ENCODE measurements around the gene ZNF710.

Gene ZNF710

GRCh38 chr15:90049666-90050604, 48.8 kb downstream of the ZNF710 start:
- no peak overlapping the region for H3K27ac ChIP-seq (ENCODE audit: low read length)
- H3K4me1 ChIP-seq (ENCODE audit: control insufficient read depth, insufficient read depth, low read length), result peaks cover 34% of the 10 kb centered on the region
- peak overlapping the region in 1 of 2 donors; percentile 9 for H3K9ac ChIP-seq (ENCODE audit: low read length in 2 of 2)

GRCh38 chr15:90051874-90052273, 50.8 kb downstream of the ZNF710 start:
- H3K27me3 ChIP-seq (ENCODE audit: control insufficient read depth in 1 of 2, insufficient read depth in 2 of 2, low read length in 2 of 2), result no peaks in the 10 kb centered on the region
- peaks cover 24% of the 10 kb centered on the region for H3K4me1 ChIP-seq (ENCODE audit: control insufficient read depth, insufficient read depth, low read length)
- H3K9ac ChIP-seq (ENCODE audit: low read length in 2 of 2), result no peak overlapping the region
- no peaks in the 10 kb centered on the region for H3K36me3 ChIP-seq (ENCODE audit: control insufficient read depth in 2 of 2, insufficient read depth in 2 of 2, low read length in 2 of 2)
- H3K4me3 ChIP-seq (ENCODE audit: low read length in 2 of 2), result no peak overlapping the region
- no peak overlapping the region for H3K27ac ChIP-seq (ENCODE audit: low read length)
- H3K9me3 ChIP-seq (ENCODE audit: control insufficient read depth in 2 of 2, low read length in 2 of 2), result no peaks in the 10 kb centered on the region

More at GRCh38 chr15:90049666-90050604, 48.8 kb downstream of the ZNF710 start:
- Histone ChIP-seq H3K9me3 (ENCODE audit: control insufficient read depth in 2 of 2, low read length in 2 of 2) (no peaks in the 10 kb centered on the region), H3K36me3 (ENCODE audit: control insufficient read depth in 2 of 2, insufficient read depth in 2 of 2, low read length in 2 of 2) (no peaks in the 10 kb centered on the region), H3K27me3 (ENCODE audit: control insufficient read depth in 1 of 2, insufficient read depth in 2 of 2, low read length in 2 of 2) (no peaks in the 10 kb centered on the region), H3K4me3 (ENCODE audit: low read length in 2 of 2) (no peak overlapping the region)

- Histone ChIP-seq H3K9ac (ENCODE audit: low read length in 2 of 2) (no peak overlapping the region), H3K4me1 (ENCODE audit: control insufficient read depth, insufficient read depth, low read length) (peaks cover 10% of the 10 kb centered on the region)
Measured at GRCh38 chr15:90053685-90054466, 52.8 kb downstream of the ZNF710 start.

GRCh38 chr15:90054618-90055097, 53.5 kb downstream of the ZNF710 start:
- Histone ChIP-seq H3K9me3 (ENCODE audit: control insufficient read depth in 2 of 2, low read length in 2 of 2) (no peaks in the 10 kb centered on the region), H3K4me3 (ENCODE audit: low read length in 2 of 2) (no peak overlapping the region), H3K27me3 (ENCODE audit: control insufficient read depth in 1 of 2, insufficient read depth in 2 of 2, low read length in 2 of 2) (no peaks in the 10 kb centered on the region), H3K9ac (ENCODE audit: low read length in 2 of 2) (no peak overlapping the region), H3K4me1 (ENCODE audit: control insufficient read depth, insufficient read depth, low read length) (peaks cover 11% of the 10 kb centered on the region), H3K36me3 (ENCODE audit: control insufficient read depth in 2 of 2, insufficient read depth in 2 of 2, low read length in 2 of 2) (no peaks in the 10 kb centered on the region), H3K27ac (ENCODE audit: low read length) (no peak overlapping the region)

More at GRCh38 chr15:90053685-90054466, 52.8 kb downstream of the ZNF710 start:
- Histone ChIP-seq H3K27me3 (ENCODE audit: control insufficient read depth in 1 of 2, insufficient read depth in 2 of 2, low read length in 2 of 2) (no peaks in the 10 kb centered on the region), H3K36me3 (ENCODE audit: control insufficient read depth in 2 of 2, insufficient read depth in 2 of 2, low read length in 2 of 2) (no peaks in the 10 kb centered on the region), H3K4me3 (ENCODE audit: low read length in 2 of 2) (no peak overlapping the region), H3K27ac (ENCODE audit: low read length) (no peak overlapping the region), H3K9me3 (ENCODE audit: control insufficient read depth in 2 of 2, low read length in 2 of 2) (no peaks in the 10 kb centered on the region)

- Histone ChIP-seq H3K9me3 (ENCODE audit: control insufficient read depth in 2 of 2, low read length in 2 of 2) (no peaks in the 10 kb centered on the region), H3K4me3 (ENCODE audit: low read length in 2 of 2) (no peak overlapping the region), H3K27me3 (ENCODE audit: control insufficient read depth in 1 of 2, insufficient read depth in 2 of 2, low read length in 2 of 2) (no peaks in the 10 kb centered on the region), H3K27ac (ENCODE audit: low read length) (no peak overlapping the region), H3K9ac (ENCODE audit: low read length in 2 of 2) (no peak overlapping the region), H3K36me3 (ENCODE audit: control insufficient read depth in 2 of 2, insufficient read depth in 2 of 2, low read length in 2 of 2) (no peaks in the 10 kb centered on the region), H3K4me1 (ENCODE audit: control insufficient read depth, insufficient read depth, low read length) (peaks cover 5% of the 10 kb centered on the region)
Measured at GRCh38 chr15:90055182-90055581, 54.1 kb downstream of the ZNF710 start.

- Histone ChIP-seq H3K9me3 (ENCODE audit: control insufficient read depth in 2 of 2, low read length in 2 of 2) (no peaks in the 10 kb centered on the region), H3K27ac (ENCODE audit: low read length) (no peak overlapping the region), H3K9ac (ENCODE audit: low read length in 2 of 2) (no peak overlapping the region), H3K4me3 (ENCODE audit: low read length in 2 of 2) (no peak overlapping the region), H3K36me3 (ENCODE audit: control insufficient read depth in 2 of 2, insufficient read depth in 2 of 2, low read length in 2 of 2) (no peaks in the 10 kb centered on the region), H3K27me3 (ENCODE audit: control insufficient read depth in 1 of 2, insufficient read depth in 2 of 2, low read length in 2 of 2) (no peaks in the 10 kb centered on the region), H3K4me1 (ENCODE audit: control insufficient read depth, insufficient read depth, low read length) (peaks cover 4% of the 10 kb centered on the region)
Measured at GRCh38 chr15:90056529-90056928, 55.4 kb downstream of the ZNF710 start.

GRCh38 chr15:90058308-90058707, 57.2 kb downstream of the ZNF710 start:
- no peak overlapping the region for H3K9ac ChIP-seq (ENCODE audit: low read length in 2 of 2)
- H3K36me3 ChIP-seq (ENCODE audit: control insufficient read depth in 2 of 2, insufficient read depth in 2 of 2, low read length in 2 of 2), result no peaks in the 10 kb centered on the region
- no peak overlapping the region for H3K4me3 ChIP-seq (ENCODE audit: low read length in 2 of 2)
- no peaks in the 10 kb centered on the region for H3K27me3 ChIP-seq (ENCODE audit: control insufficient read depth in 1 of 2, insufficient read depth in 2 of 2, low read length in 2 of 2)
- H3K4me1 ChIP-seq (ENCODE audit: control insufficient read depth, insufficient read depth, low read length), result peaks cover 21% of the 10 kb centered on the region
- no peak overlapping the region for H3K27ac ChIP-seq (ENCODE audit: low read length)
- H3K9me3 ChIP-seq (ENCODE audit: control insufficient read depth in 2 of 2, low read length in 2 of 2), result no peaks in the 10 kb centered on the region

- no peak overlapping the region for H3K9ac ChIP-seq (ENCODE audit: low read length in 2 of 2)
- H3K4me1 ChIP-seq (ENCODE audit: control insufficient read depth, insufficient read depth, low read length), result peaks cover 26% of the 10 kb centered on the region
Measured at GRCh38 chr15:90058775-90059174, 57.7 kb downstream of the ZNF710 start.

GRCh38 chr15:90059208-90059985, 58.3 kb downstream of the ZNF710 start:
- Histone ChIP-seq H3K27me3 (ENCODE audit: control insufficient read depth in 1 of 2, insufficient read depth in 2 of 2, low read length in 2 of 2) (no peaks in the 10 kb centered on the region), H3K9me3 (ENCODE audit: control insufficient read depth in 2 of 2, low read length in 2 of 2) (no peaks in the 10 kb centered on the region), H3K36me3 (ENCODE audit: control insufficient read depth in 2 of 2, insufficient read depth in 2 of 2, low read length in 2 of 2) (no peaks in the 10 kb centered on the region), H3K4me1 (ENCODE audit: control insufficient read depth, insufficient read depth, low read length) (peaks cover 31% of the 10 kb centered on the region), H3K9ac (ENCODE audit: low read length in 2 of 2) (no peak overlapping the region), H3K27ac (ENCODE audit: low read length) (no peak overlapping the region), H3K4me3 (ENCODE audit: low read length in 2 of 2) (no peak overlapping the region)

More at GRCh38 chr15:90058775-90059174, 57.7 kb downstream of the ZNF710 start:
- Histone ChIP-seq H3K36me3 (ENCODE audit: control insufficient read depth in 2 of 2, insufficient read depth in 2 of 2, low read length in 2 of 2) (no peaks in the 10 kb centered on the region), H3K4me3 (ENCODE audit: low read length in 2 of 2) (no peak overlapping the region), H3K27me3 (ENCODE audit: control insufficient read depth in 1 of 2, insufficient read depth in 2 of 2, low read length in 2 of 2) (no peaks in the 10 kb centered on the region), H3K27ac (ENCODE audit: low read length) (no peak overlapping the region), H3K9me3 (ENCODE audit: control insufficient read depth in 2 of 2, low read length in 2 of 2) (no peaks in the 10 kb centered on the region)

- no peak overlapping the region for H3K27ac ChIP-seq (ENCODE audit: low read length)
- no peak overlapping the region for H3K9ac ChIP-seq (ENCODE audit: low read length in 2 of 2)
- peaks cover 44% of the 10 kb centered on the region for H3K4me1 ChIP-seq (ENCODE audit: control insufficient read depth, insufficient read depth, low read length)
- H3K4me3 ChIP-seq (ENCODE audit: low read length in 2 of 2), result no peak overlapping the region
- H3K27me3 ChIP-seq (ENCODE audit: control insufficient read depth in 1 of 2, insufficient read depth in 2 of 2, low read length in 2 of 2), result no peaks in the 10 kb centered on the region
- H3K36me3 ChIP-seq (ENCODE audit: control insufficient read depth in 2 of 2, insufficient read depth in 2 of 2, low read length in 2 of 2), result no peaks in the 10 kb centered on the region
- no peaks in the 10 kb centered on the region for H3K9me3 ChIP-seq (ENCODE audit: control insufficient read depth in 2 of 2, low read length in 2 of 2)
Measured at GRCh38 chr15:90060797-90061196, 59.7 kb downstream of the ZNF710 start.

All from stomach smooth muscle (tissue), 2 donors.